Testis (tissue), 3 donors: ENCODE results near the gene CA10. TPM values are rescaled to one million over a fixed set of nuclear protein-coding genes. Genes with fewer than 3 reads are reported as not detected.

Experiments used
- DNase-seq: peaks from one replicate; pipeline ENCODE4 v3.0.0-alpha.2; 2019
- H3K27ac ChIP-seq, 2 donors: fragments of 200-600 bp; sonication (generic); one replicate each; pipeline ENCODE4 v1.5.1; 2019
- H3K27me3 ChIP-seq: fragments of 200-600 bp; sonication (generic); one replicate; pipeline ENCODE4 v1.5.1; 2019
- H3K36me3 ChIP-seq: fragments of 200-600 bp; sonication (generic); one replicate; pipeline ENCODE4 v1.5.1; 2017; ENCODE audit warnings: low read depth; ENCODE audit errors: missing control alignments
- H3K4me1 ChIP-seq: fragments of 200-600 bp; sonication (generic); one replicate; pipeline ENCODE4 v1.5.1; 2019
- H3K4me3 ChIP-seq, 2 donors: fragments of 200-600 bp; sonication (generic); one replicate each; pipeline ENCODE4 v1.5.1; 2017 to 2019
- H3K9me3 ChIP-seq: fragments of 200-600 bp; sonication (generic); one replicate; pipeline ENCODE4 v1.5.1; 2017
- POLR2A ChIP-seq: fragments of 450-650 bp; IDR thresholded peaks from one replicate; pipeline ENCODE4 v1.6.1; 2017; ENCODE audit warnings: antibody characterized with exemption, mild to moderate bottlenecking, moderate library complexity
- WGBS, 2 donors: methylation state at CpG; one replicate each; pipeline ENCODE4 v1.1.5; 2018; 5-methylcytosine and 5-hydroxymethylcytosine counted together
- intact Hi-C: fragments of 100-400 bp; cut with DNase I; formaldehyde crosslinking; loops from one replicate; pipeline ENCODE4 v1.15.1; 2023; ENCODE audit warnings: low total_unique reads
- polyA plus RNA-seq: library from polyadenylated mRNA; stranded (reverse); fragments of 350-450 nt; fragmentation: Illumina TruSeq; extraction: RNeasy Lipid Tissue Mini Kit (QIAGEN cat#74804); gene quantifications from one replicate; pipeline ENCODE4 v1.2.3, GENCODE V29; 2014; ENCODE audit warnings: low read depth, low replicate concordance; ENCODE audit not compliant: insufficient read depth
- total RNA-seq, 2 donors: library from RNA; depleted of rRNA; stranded (reverse); fragments of >200 nt; gene quantifications; one replicate each; pipeline ENCODE4 v1.2.3, GENCODE V29; 2016
- TF ChIP-seq, protein P1 (sequence below), 3 experiments: fragments of 450-650 bp in 2 of 3; fragments of 200-600 bp in 1 of 3; sonication (generic) in 1 of 3; IDR thresholded peaks; one replicate each; pipeline ENCODE4 v1.5.1; 2016 to 2019; ENCODE audit warnings: antibody characterized with exemption in 3 of 3, mild to moderate bottlenecking in 2 of 3, moderate library complexity in 1 of 3

Gene CA10
- total and polyA plus RNA-seq, 3 donors from 2014 or later, result 5.0 to 30.7 (median 5.3) TPM

DNA sequence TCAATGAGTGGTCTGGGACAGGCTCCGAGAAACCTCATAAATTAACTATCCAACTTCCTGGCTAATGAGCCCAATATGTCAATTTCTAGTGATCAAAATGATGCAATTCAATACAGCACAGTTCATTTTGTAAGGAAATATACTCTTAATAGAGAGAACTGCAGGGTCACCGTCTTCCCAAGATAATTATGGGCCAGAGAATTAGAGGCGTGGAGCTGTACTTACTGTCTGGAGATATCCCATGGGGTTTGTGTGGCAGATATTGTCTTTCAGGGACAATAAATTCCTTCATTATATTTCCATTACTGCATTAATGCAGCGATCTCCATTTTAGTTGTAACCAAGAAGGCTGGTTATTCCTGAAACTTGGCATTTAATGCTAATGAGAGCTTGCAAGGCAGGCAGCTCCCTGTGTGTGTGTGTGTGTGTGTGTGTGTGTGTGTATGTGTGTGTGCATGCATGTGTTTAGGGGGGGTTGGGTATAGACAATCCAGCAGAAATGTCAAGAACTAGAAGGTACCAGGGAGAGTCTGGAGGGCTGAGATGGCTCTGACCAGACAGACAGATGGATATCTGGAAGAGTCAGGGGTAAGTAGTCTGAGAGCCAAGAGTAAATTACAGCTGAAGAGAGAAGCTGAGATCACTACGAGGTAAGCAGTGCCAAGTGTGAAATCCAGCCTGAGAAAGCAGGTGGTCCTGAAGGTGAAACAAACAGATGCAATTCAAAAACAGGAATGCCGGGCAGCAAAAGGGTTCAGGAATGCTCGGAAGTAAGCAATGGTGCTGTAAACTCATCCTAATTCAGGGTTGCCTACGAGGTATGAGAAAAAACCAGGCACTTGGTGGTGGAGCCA lies 393.0 kb downstream of the CA10 start:
- Histone ChIP-seq H3K27me3 (no peaks in the 10 kb centered on the region), H3K27ac (no peak overlapping the region), H3K4me1 (no peaks in the 10 kb centered on the region), H3K36me3 (no peaks in the 10 kb centered on the region), H3K4me3 (no peak overlapping the region), H3K9me3 (no peaks in the 10 kb centered on the region)
- WGBS, 2 donors, result 68 to 70% methylated on average over 8 of the region's 8 CpGs
- TF ChIP-seq POLR2A, result no peak
- TF ChIP-seq, protein P1, sequence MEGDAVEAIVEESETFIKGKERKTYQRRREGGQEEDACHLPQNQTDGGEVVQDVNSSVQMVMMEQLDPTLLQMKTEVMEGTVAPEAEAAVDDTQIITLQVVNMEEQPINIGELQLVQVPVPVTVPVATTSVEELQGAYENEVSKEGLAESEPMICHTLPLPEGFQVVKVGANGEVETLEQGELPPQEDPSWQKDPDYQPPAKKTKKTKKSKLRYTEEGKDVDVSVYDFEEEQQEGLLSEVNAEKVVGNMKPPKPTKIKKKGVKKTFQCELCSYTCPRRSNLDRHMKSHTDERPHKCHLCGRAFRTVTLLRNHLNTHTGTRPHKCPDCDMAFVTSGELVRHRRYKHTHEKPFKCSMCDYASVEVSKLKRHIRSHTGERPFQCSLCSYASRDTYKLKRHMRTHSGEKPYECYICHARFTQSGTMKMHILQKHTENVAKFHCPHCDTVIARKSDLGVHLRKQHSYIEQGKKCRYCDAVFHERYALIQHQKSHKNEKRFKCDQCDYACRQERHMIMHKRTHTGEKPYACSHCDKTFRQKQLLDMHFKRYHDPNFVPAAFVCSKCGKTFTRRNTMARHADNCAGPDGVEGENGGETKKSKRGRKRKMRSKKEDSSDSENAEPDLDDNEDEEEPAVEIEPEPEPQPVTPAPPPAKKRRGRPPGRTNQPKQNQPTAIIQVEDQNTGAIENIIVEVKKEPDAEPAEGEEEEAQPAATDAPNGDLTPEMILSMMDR (IDR thresholded peaks at IDR 0.05), result no peak
- intact Hi-C loops, result no loop called here
- no peak for DNase-seq

DNA sequence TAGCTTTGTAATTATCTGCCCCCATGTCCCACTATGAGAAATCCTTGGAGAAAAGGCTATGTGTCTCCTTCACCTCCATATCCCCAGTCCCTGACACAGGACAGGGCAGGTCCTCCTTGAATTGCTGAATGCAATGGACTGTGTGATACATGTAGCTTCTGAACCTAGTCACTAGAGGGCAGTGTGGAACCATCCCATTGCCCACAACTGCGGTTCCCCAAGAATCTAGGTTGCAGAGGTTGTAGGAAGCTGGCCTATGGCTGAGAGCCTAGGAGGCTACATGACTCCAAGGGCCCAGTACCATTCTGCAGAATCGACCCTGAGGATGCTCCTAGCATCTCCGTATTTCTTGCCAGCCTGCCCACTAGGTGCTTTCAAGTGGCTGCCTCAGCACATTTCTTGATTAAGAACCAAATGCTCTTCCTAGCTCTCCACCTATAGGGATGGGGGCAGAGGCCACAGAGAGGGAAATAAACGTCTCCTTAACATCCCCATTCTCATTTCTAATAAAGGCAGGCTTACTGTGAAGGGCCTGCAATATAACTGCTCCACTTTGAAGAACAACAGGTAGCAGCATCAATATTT lies 394.0 kb downstream of the CA10 start:
- 14 to 16% methylated on average over 2 to 4 of the region's 4 CpGs for WGBS, 2 donors
- Histone ChIP-seq H3K27ac (no peak overlapping the region), H3K27me3 (no peaks in the 10 kb centered on the region), H3K4me3 (no peak overlapping the region), H3K9me3 (no peaks in the 10 kb centered on the region), H3K36me3 (no peaks in the 10 kb centered on the region), H3K4me1 (no peaks in the 10 kb centered on the region)
- DNase-seq, result peak; percentile 67
- intact Hi-C loops, result no loop called here
- TF ChIP-seq, protein P1 (IDR thresholded peaks at IDR 0.05), result peak in 2 of 3 experiments; percentile 59 to 76
- TF ChIP-seq POLR2A, result no peak

DNA sequence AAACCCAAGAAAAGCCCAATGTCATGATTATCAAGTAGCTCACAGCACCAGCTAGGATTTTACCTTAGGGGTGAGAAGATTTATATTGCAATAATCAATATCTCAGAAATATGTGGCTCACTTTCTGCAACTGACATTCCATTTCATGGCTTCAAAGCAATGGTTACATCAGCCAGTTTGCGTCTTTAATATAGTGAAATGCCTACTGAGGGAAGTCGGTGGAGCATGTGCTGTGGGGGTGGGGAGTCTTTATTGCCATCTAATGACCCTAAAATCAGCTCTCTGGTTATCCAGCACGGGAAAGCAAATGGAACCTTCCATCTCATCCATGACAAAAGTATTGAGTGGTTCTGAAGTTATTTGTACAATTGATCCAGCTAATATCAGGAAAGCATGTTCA lies 395.5 kb downstream of the CA10 start:
- Histone ChIP-seq H3K27me3 (no peaks in the 10 kb centered on the region), H3K9me3 (no peaks in the 10 kb centered on the region), H3K27ac (no peak overlapping the region), H3K4me1 (no peaks in the 10 kb centered on the region), H3K36me3 (no peaks in the 10 kb centered on the region), H3K4me3 (no peak overlapping the region)
- DNase-seq, result no peak
- intact Hi-C loops, result no loop called here
- 70 to 71% methylated on average over 3 of the region's 3 CpGs for WGBS, 2 donors
- TF ChIP-seq, protein P1 (IDR thresholded peaks at IDR 0.05), result no peak
- no peak for TF ChIP-seq POLR2A

DNA sequence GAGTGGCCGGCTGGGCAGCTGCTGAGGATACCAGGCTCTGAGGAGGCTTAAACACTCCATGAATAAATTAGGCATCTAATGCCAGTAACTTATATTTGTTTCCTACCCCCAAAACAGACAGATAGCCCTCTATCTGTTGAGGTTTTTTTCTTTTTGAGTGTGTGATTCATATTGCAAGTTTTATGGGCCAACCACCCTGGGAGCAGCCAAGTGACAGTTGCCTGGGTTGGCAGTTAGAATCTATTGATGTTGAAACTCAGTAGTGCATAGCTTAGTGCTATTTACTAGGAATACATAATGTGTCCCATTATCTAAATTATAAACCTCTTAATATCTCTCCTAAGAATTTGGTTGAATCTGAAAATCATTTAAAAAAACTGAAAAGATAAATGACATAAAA lies 397.4 kb downstream of the CA10 start:
- H3K27ac ChIP-seq, result no peak overlapping the region
- no peaks in the 10 kb centered on the region for H3K27me3 ChIP-seq
- no peak for DNase-seq
- H3K4me1 ChIP-seq, result no peaks in the 10 kb centered on the region
- TF ChIP-seq POLR2A, result no peak
- WGBS, 2 donors, result 55 to 85% methylated on average over 1 of the region's 1 CpG
- no peak overlapping the region for H3K4me3 ChIP-seq
- intact Hi-C loops, result no loop called here
- H3K36me3 ChIP-seq, result no peaks in the 10 kb centered on the region
- no peaks in the 10 kb centered on the region for H3K9me3 ChIP-seq

DNA sequence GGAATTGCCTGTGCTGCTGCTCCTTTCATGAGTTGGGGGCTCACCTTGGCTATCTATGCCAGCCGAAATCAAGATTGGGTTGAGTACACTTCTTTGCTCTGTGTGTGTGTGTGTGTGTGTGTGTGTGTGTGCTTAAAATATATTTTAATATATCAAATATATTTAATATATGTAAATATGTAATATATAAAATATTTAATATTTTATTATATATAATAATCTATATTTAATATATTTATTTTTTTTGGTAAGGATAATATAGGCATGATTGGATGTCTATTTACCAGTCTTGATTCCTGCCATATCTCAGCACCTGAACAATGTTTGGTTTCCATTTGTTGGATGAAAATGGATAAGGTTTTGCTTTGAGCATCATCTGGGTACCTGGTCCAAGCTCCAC lies 399.3 kb downstream of the CA10 start:
- TF ChIP-seq POLR2A, result no peak
- TF ChIP-seq, protein P1 (IDR thresholded peaks at IDR 0.05), result no peak
- no peak for DNase-seq
- no peak overlapping the region for H3K4me3 ChIP-seq
- no peaks in the 10 kb centered on the region for H3K9me3 ChIP-seq
- H3K27ac ChIP-seq, result no peak overlapping the region
- H3K36me3 ChIP-seq, result no peaks in the 10 kb centered on the region
- intact Hi-C loops, result no loop called here
- H3K27me3 ChIP-seq, result no peaks in the 10 kb centered on the region
- H3K4me1 ChIP-seq, result no peaks in the 10 kb centered on the region
- 93 to 98% methylated on average over 1 of the region's 1 CpG for WGBS, 2 donors
